HEK293 (cell line): ENCODE results near the gene CHST8.

Source experiments
- CTCF ChIA-PET: fragments of 350-600 bp; formaldehyde crosslinking; extraction: SDS; loops from one replicate; lab custom pipeline; 2021; ENCODE audit warnings: antibody characterized with exemption; lab: Yijun Ruan, JAX
- POLR2A ChIA-PET: fragments of 300-600 bp; formaldehyde crosslinking; extraction: SDS; loops from one replicate; lab custom pipeline; 2020; ENCODE audit warnings: antibody characterized with exemption, inconsistent platforms; lab: Yijun Ruan, JAX
- H3K27ac ChIP-seq: fragments of 200-500 bp; sonication (Bioruptor generic); 2 replicates; pipeline ENCODE4 v1.5.1; 2014; ENCODE audit warnings: low read depth, low read length, control low read depth, inconsistent platforms; ENCODE audit errors: extremely low read depth
- H3K36me3 ChIP-seq, 2 experiments: fragments of 200-500 bp in 1 of 2; sonication (Bioruptor generic) in 1 of 2; 1 replicate in 1 of 2; 2 replicates in 1 of 2; pipeline ENCODE4 v1.5.1; 2014 to 2017; ENCODE audit warnings: inconsistent platforms in 2 of 2, low read length in 2 of 2; ENCODE audit not compliant: control insufficient read depth in 2 of 2, insufficient read depth in 1 of 2
- H3K4me1 ChIP-seq: fragments of 200-500 bp; sonication (Bioruptor generic); 2 replicates; pipeline ENCODE4 v1.5.1; 2014; ENCODE audit warnings: mild to moderate bottlenecking, low read length, inconsistent platforms; ENCODE audit not compliant: control insufficient read depth, insufficient read depth
- H3K4me3 ChIP-seq: 2 replicates; pipeline ENCODE4 v1.5.1; 2011; ENCODE audit warnings: low read depth, mild to moderate bottlenecking, control low read depth, low read length, moderate library complexity
- H3K9me3 ChIP-seq: fragments of 200-500 bp; sonication (Bioruptor generic); 2 replicates; pipeline ENCODE4 v1.5.1; 2014; ENCODE audit warnings: low read depth, low read length, inconsistent platforms; ENCODE audit not compliant: control insufficient read depth, insufficient read depth
- IKZF3 ChIP-seq: fragments of 450-650 bp; IDR thresholded peaks from 2 replicates; pipeline ENCODE4 v1.5.0; 2018; ENCODE audit warnings: missing biosample characterization, mild to moderate bottlenecking, missing genetic modification characterization, moderate library complexity
- INSM2 ChIP-seq: fragments of 450-650 bp; formaldehyde crosslinking; IDR thresholded peaks from 2 replicates; pipeline ENCODE4 v1.5.1; 2016; ENCODE audit warnings: missing biosample characterization, missing genetic modification characterization
- KLF7 ChIP-seq: fragments of 450-650 bp; formaldehyde crosslinking; IDR thresholded peaks from 2 replicates; pipeline ENCODE4 v1.5.1; 2016; ENCODE audit warnings: missing biosample characterization, missing genetic modification characterization, borderline replicate concordance
- KLF8 ChIP-seq: fragments of 450-650 bp; formaldehyde crosslinking; IDR thresholded peaks from 2 replicates; pipeline ENCODE4 v1.5.1; 2016; ENCODE audit warnings: missing biosample characterization, missing genetic modification characterization
- KLF9 ChIP-seq: fragments of 450-650 bp; formaldehyde crosslinking; IDR thresholded peaks from 2 replicates; pipeline ENCODE4 v1.5.1; 2016; ENCODE audit warnings: missing biosample characterization, missing genetic modification characterization, low read depth
- MEIS1 ChIP-seq: sonication (generic); formaldehyde crosslinking; IDR thresholded peaks from 2 replicates; pipeline ENCODE4 v1.8.1; 2022; ENCODE audit warnings: missing genetic modification reagents, mild to moderate bottlenecking, borderline replicate concordance
- REST ChIP-seq: fragments of 450-650 bp; formaldehyde crosslinking; IDR thresholded peaks from 2 replicates; pipeline ENCODE4 v1.5.1; 2016; ENCODE audit warnings: missing biosample characterization, missing genetic modification characterization
- SCRT1 ChIP-seq: fragments of 450-650 bp; formaldehyde crosslinking; IDR thresholded peaks from 2 replicates; pipeline ENCODE4 v1.5.1; 2016; ENCODE audit warnings: missing biosample characterization, missing genetic modification characterization, borderline replicate concordance
- SCRT2 ChIP-seq: fragments of 450-650 bp; formaldehyde crosslinking; IDR thresholded peaks from 2 replicates; pipeline ENCODE4 v1.5.1; 2016; ENCODE audit warnings: missing biosample characterization, missing genetic modification characterization
- SP3 ChIP-seq: fragments of 450-650 bp; formaldehyde crosslinking; IDR thresholded peaks from 2 replicates; pipeline ENCODE4 v1.5.1; 2016; ENCODE audit warnings: missing biosample characterization, missing genetic modification characterization
- TCF7L2 ChIP-seq: IDR thresholded peaks from 2 replicates; pipeline ENCODE4 v1.6.1; 2011; ENCODE audit warnings: low read depth, mild to moderate bottlenecking, inconsistent platforms, low read length, moderate library complexity, borderline replicate concordance
- ZBTB17 ChIP-seq: fragments of 450-650 bp; formaldehyde crosslinking; IDR thresholded peaks from 2 replicates; pipeline ENCODE4 v1.5.1; 2016; ENCODE audit warnings: missing biosample characterization, missing genetic modification characterization
- ZBTB21 ChIP-seq: fragments of 450-650 bp; formaldehyde crosslinking; IDR thresholded peaks from 2 replicates; pipeline ENCODE4 v1.5.1; 2017; ENCODE audit warnings: missing biosample characterization, missing genetic modification characterization
- ZBTB44 ChIP-seq: fragments of 450-650 bp; IDR thresholded peaks from 2 replicates; pipeline ENCODE4 v1.5.1; 2018; ENCODE audit warnings: missing biosample characterization, mild to moderate bottlenecking, missing genetic modification characterization
- ZBTB6 ChIP-seq: fragments of 450-650 bp; formaldehyde crosslinking; IDR thresholded peaks from 2 replicates; pipeline ENCODE4 v1.5.1; 2017; ENCODE audit warnings: missing biosample characterization, missing genetic modification characterization
- ZBTB8A ChIP-seq: fragments of 450-650 bp; formaldehyde crosslinking; IDR thresholded peaks from 2 replicates; pipeline ENCODE4 v1.5.1; 2016; ENCODE audit warnings: missing biosample characterization, missing genetic modification characterization
- ZEB2 ChIP-seq: fragments of 450-650 bp; formaldehyde crosslinking; IDR thresholded peaks from 2 replicates; pipeline ENCODE4 v1.5.1; 2016; ENCODE audit warnings: missing biosample characterization, missing genetic modification characterization
- ZNF169 ChIP-seq: fragments of 450-650 bp; formaldehyde crosslinking; IDR thresholded peaks from 2 replicates; pipeline ENCODE4 v1.5.1; 2016; ENCODE audit warnings: missing biosample characterization, missing genetic modification characterization
- ZNF175 ChIP-seq: fragments of 450-650 bp; formaldehyde crosslinking; IDR thresholded peaks from 2 replicates; pipeline ENCODE4 v1.5.1; 2016; ENCODE audit warnings: missing biosample characterization, missing genetic modification characterization
- ZNF223 ChIP-seq: fragments of 450-650 bp; formaldehyde crosslinking; IDR thresholded peaks from 2 replicates; pipeline ENCODE4 v1.5.1; 2016; ENCODE audit warnings: missing biosample characterization, missing genetic modification characterization
- ZNF341 ChIP-seq: fragments of 450-650 bp; formaldehyde crosslinking; IDR thresholded peaks from 2 replicates; pipeline ENCODE4; 2016; ENCODE audit warnings: low read depth, missing biosample characterization, missing genetic modification characterization
- ZNF433 ChIP-seq: fragments of 450-650 bp; formaldehyde crosslinking; IDR thresholded peaks from 2 replicates; pipeline ENCODE4 v1.5.1; 2016; ENCODE audit warnings: missing biosample characterization, missing genetic modification characterization, low read depth
- ZNF530 ChIP-seq: fragments of 450-650 bp; formaldehyde crosslinking; IDR thresholded peaks from 2 replicates; pipeline ENCODE4 v1.5.1; 2016; ENCODE audit warnings: low read depth, missing biosample characterization, missing genetic modification characterization
- ZNF600 ChIP-seq: fragments of 450-650 bp; formaldehyde crosslinking; IDR thresholded peaks from 2 replicates; pipeline ENCODE4 v1.5.1; 2016; ENCODE audit warnings: missing biosample characterization, missing genetic modification characterization
- ZNF626 ChIP-seq: fragments of 450-650 bp; sonication (Bioruptor Pico); formaldehyde crosslinking; IDR thresholded peaks from 2 replicates; pipeline ENCODE4 v1.5.1; 2018; ENCODE audit warnings: missing biosample characterization, missing genetic modification characterization, inconsistent platforms
- ZNF830 ChIP-seq: fragments of 450-650 bp; IDR thresholded peaks from 2 replicates; pipeline ENCODE4 v1.5.0; 2018; ENCODE audit warnings: missing biosample characterization, missing genetic modification characterization, low read depth, mild to moderate bottlenecking, moderate library complexity
- ZSCAN23 ChIP-seq: fragments of 450-650 bp; formaldehyde crosslinking; IDR thresholded peaks from 2 replicates; pipeline ENCODE4 v1.5.1; 2016; ENCODE audit warnings: missing biosample characterization, missing genetic modification characterization

CHST8 gene

GRCh38 chr19:33797802-33798671 is 176.3 kb downstream of the CHST8 start (continued):
- TF ChIP-seq REST (tag by site-specific recombination) (no peak), KLF9 (tag by site-specific recombination) (no peak), ZNF341 (tag by site-specific recombination) (no peak), SP3 (tag by site-specific recombination) (peak; percentile 17; the same call in 1 of the 2 replicates), ZNF169 (tag by site-specific recombination) (no peak), MEIS1 (no peak), ZNF175 (tag by site-specific recombination) (no peak), ZNF830 (no peak), ZNF433 (tag by site-specific recombination) (no peak), ZBTB21 (tag by site-specific recombination) (no peak), ZBTB6 (tag by site-specific recombination) (no peak), TCF7L2 (no peak), ZNF223 (tag by site-specific recombination) (no peak), KLF8 (tag by site-specific recombination) (no peak; the same call in 1 of the 2 replicates), ZSCAN23 (tag by site-specific recombination) (no peak)
- TF ChIP-seq, all 188 proteins: peak for 11

- Histone ChIP-seq H3K27ac (peak overlapping the region; percentile 28; the same call in 1 of the 2 replicates), H3K9me3 (no peaks in the 10 kb centered on the region), H3K36me3 (peaks cover 19 to 43% of the 10 kb centered on the region in 2 experiments; a peak in 2 of 3 replicates), H3K4me3 (no peak overlapping the region), H3K4me1 (peaks cover 18% of the 10 kb centered on the region)
- ChIA-PET CTCF (interaction anchor here (1.2 to 9.5 kb wide), 5 partner anchors 17 to 298 kb away, joined by 4 to 171 read pairs (median 9); no protein-coding TSS in a partner anchor), POLR2A (no interaction called here)
- TF ChIP-seq ZNF530 (tag by site-specific recombination) (no peak), INSM2 (tag by site-specific recombination) (0 out of 2 replicates have a peak, but pooled peaks have one; percentile 30), ZBTB17 (tag by site-specific recombination) (peak; percentile 55), ZBTB44 (no peak), SCRT1 (tag by site-specific recombination) (0 out of 2 replicates have a peak, but pooled peaks have one; percentile 2), IKZF3 (tag by site-specific recombination) (peak; percentile 26; the same call in 1 of the 2 replicates), ZEB2 (tag by site-specific recombination) (no peak), ZBTB8A (tag by site-specific recombination) (0 out of 2 replicates have a peak, but pooled peaks have one; percentile 27), KLF7 (tag by site-specific recombination) (0 out of 2 replicates have a peak, but pooled peaks have one; percentile 2), SCRT2 (tag by site-specific recombination) (0 out of 2 replicates have a peak, but pooled peaks have one; percentile 37), ZNF600 (tag by site-specific recombination) (peak; percentile 64; the same call in 1 of the 2 replicates), ZNF626 (no peak)
Measured at GRCh38 chr19:33798681-33799111, 176.9 kb downstream of the CHST8 start.
